Choroid plexus epithelial cell (primary cell): ENCODE results near the gene RITA1.

Experiments
- DNase-seq: peaks from one replicate; pipeline ENCODE4 v3.0.0-alpha.2; 2010; ENCODE audit warnings: low read depth
- H3K4me3 ChIP-seq: 2 replicates; pipeline ENCODE4 v1.5.1; 2011; ENCODE audit warnings: low read depth, mild to moderate bottlenecking, control low read depth, low read length, moderate library complexity
- TF ChIP-seq, protein P1 (sequence below): conservative IDR thresholded peaks from 2 replicates; pipeline ENCODE4 v1.5.1; 2011; ENCODE audit warnings: low read depth, mild to moderate bottlenecking, control low read depth, inconsistent platforms, low read length, moderate library complexity

RITA1 gene

GRCh38 chr12:113196990-113197389 lies 11.5 kb downstream of the RITA1 start:
- H3K4me3 ChIP-seq, result no peak overlapping the region
- TF ChIP-seq, protein P1, sequence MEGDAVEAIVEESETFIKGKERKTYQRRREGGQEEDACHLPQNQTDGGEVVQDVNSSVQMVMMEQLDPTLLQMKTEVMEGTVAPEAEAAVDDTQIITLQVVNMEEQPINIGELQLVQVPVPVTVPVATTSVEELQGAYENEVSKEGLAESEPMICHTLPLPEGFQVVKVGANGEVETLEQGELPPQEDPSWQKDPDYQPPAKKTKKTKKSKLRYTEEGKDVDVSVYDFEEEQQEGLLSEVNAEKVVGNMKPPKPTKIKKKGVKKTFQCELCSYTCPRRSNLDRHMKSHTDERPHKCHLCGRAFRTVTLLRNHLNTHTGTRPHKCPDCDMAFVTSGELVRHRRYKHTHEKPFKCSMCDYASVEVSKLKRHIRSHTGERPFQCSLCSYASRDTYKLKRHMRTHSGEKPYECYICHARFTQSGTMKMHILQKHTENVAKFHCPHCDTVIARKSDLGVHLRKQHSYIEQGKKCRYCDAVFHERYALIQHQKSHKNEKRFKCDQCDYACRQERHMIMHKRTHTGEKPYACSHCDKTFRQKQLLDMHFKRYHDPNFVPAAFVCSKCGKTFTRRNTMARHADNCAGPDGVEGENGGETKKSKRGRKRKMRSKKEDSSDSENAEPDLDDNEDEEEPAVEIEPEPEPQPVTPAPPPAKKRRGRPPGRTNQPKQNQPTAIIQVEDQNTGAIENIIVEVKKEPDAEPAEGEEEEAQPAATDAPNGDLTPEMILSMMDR, result peak; percentile 84
- peak; percentile 89 for DNase-seq

- no peak overlapping the region for H3K4me3 ChIP-seq
- DNase-seq, result no peak
- TF ChIP-seq, protein P1, result no peak
Measured at GRCh38 chr12:113197518-113198077, 12.1 kb downstream of the RITA1 start.

DNA sequence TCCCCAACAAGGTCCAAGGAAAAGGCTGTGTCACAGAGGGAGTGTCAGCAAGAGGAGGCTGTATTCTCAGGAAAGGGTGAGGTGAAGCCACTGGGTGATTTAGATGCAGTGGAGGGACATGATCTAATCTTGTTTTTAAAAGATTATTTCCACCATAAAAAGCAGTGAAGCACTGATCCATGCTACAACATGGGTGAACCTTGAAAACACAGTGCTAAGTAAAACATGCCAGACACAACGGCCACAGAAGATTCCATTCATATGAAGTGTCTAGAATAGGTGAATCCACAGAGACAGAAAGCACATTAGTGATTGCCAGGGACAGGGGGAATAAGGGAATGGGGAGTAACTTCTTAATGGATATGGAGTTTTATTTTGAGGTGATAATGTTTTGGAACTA lies 12.8 kb downstream of the RITA1 start:
- no peak overlapping the region for H3K4me3 ChIP-seq
- TF ChIP-seq, protein P1, result no peak
- DNase-seq, result no peak

DNA sequence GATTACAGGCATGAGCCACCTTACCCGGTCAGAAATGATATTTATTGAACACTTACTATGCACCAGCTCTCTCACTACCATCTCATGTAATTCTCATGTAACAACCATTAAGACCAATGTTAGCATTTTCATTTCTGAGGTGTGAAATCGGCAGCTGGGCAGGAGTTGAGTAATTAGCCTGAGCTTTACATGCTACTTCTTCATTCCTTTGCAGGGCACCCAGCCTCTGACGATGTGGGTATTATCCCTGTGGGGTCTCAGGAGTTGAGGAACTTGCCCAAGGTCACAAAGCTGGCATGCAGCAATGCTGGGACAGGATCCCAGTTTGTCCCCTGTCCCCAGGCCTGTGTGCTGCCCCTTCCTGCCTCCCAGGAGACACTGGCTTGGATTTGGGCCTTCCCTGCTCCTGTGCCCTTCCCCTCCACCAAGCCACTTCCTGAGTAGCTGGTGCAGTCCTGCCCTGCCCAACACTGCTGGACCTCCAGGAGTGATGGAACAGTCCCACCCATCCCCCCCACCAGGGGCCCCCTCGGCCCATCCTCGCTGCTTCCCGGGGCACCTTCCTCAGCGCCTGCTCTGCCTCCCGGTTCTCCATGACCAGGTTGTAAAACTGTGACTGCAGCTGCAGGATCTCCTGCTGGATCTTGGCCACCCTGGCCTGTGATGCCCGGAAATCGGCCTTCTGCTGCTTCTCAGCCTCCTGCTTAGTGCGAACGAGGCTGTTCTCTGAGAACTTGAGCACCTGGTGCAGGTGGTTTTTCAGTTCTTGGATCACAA lies 14.7 kb downstream of the RITA1 start:
- TF ChIP-seq, protein P1, result no peak
- H3K4me3 ChIP-seq, result no peak overlapping the region
- DNase-seq, result no peak

- no peak for DNase-seq
- TF ChIP-seq, protein P1, result no peak
- no peak overlapping the region for H3K4me3 ChIP-seq
Measured at GRCh38 chr12:113201187-113202177, 16.0 kb downstream of the RITA1 start.

DNA sequence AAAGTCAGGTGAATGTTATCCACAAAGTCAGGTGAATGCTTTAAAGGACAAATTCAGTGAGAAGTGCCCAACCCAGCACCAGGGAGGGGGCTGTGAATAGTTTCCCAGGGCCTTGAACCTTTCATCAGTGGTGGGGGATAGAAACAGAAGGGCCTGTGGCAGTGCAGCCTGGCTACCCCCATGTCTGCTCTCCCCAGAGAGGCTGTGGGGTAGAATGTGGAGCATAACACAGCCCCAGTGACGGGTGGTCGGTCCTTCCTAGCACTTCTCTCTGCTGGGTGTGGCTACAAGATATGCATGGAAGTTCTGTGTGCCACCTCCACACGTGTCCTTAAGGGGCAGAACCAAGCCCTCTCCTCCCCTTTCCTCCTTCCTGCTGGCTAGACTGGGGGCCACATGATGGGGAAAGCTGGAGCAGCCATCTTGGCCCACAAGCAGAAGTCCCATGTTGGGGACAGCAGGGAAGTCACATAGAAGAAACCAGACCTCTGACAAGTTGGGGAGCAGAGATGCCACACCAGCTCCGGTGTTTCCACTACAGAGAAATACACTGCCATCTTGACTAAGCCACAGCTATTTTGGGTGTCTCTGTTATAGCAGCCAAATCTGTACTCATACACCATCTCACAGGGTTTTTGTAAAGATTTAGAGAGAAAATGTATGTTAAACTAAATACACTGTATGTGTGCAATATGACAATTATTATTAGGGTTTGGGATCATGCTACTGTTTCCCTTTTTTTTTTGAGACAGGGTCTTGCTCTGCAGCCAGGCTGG lies 17.0 kb downstream of the RITA1 start:
- no peak overlapping the region for H3K4me3 ChIP-seq
- TF ChIP-seq, protein P1, result no peak
- no peak for DNase-seq
